RWPE2 (cell line): Measurements from ENCODE around the gene NRL.
A peak's percentile ranks its signal among the peaks of the same experiment; 100 is the strongest.

ENCODE experiments used
- ATAC-seq: fragments of 200-7000 bp; cut with Tn5 transposase; 3 replicates; pipeline ENCODE4 v1.9.1; 2021; ENCODE audit warnings: low read depth
- DNase-seq: peaks from one replicate; pipeline ENCODE4 v3.0.0-alpha.2; 2020; ENCODE audit warnings: low spot score
- H3K27ac ChIP-seq: fragments of 450-650 bp; 2 replicates; pipeline ENCODE4 v1.5.1; 2017; ENCODE audit warnings: mild to moderate bottlenecking; ENCODE audit not compliant: poor library complexity, severe bottlenecking
- H3K27me3 ChIP-seq: fragments of 250-450 bp; sonication (Bioruptor Pico); 2 replicates; pipeline ENCODE4 v1.5.1; 2021; ENCODE audit warnings: mild to moderate bottlenecking, moderate library complexity; ENCODE audit not compliant: insufficient read depth, poor library complexity, severe bottlenecking
- H3K36me3 ChIP-seq: fragments of 250-450 bp; sonication (Bioruptor Pico); 2 replicates; pipeline ENCODE4 v1.5.1; 2020; ENCODE audit warnings: low read depth, mild to moderate bottlenecking, moderate library complexity
- H3K4me1 ChIP-seq: fragments of 250-450 bp; sonication (Bioruptor Pico); 2 replicates; pipeline ENCODE4 v1.5.1; 2021; ENCODE audit warnings: mild to moderate bottlenecking, moderate library complexity; ENCODE audit not compliant: insufficient read depth, poor library complexity, severe bottlenecking
- H3K4me3 ChIP-seq: fragments of 250-450 bp; sonication (Bioruptor Pico); 2 replicates; pipeline ENCODE4 v1.5.1; 2021; ENCODE audit warnings: mild to moderate bottlenecking, moderate library complexity; ENCODE audit not compliant: severe bottlenecking
- H3K9me3 ChIP-seq: fragments of 250-450 bp; sonication (Bioruptor Pico); 2 replicates; pipeline ENCODE4 v1.5.1; 2021; ENCODE audit warnings: mild to moderate bottlenecking, moderate library complexity; ENCODE audit not compliant: severe bottlenecking
- CTCF ChIP-seq: fragments of 450-650 bp; IDR thresholded peaks from one replicate; pipeline ENCODE4 v1.5.1; 2017; ENCODE audit warnings: mild to moderate bottlenecking, moderate library complexity; ENCODE audit not compliant: poor library complexity, severe bottlenecking

Gene NRL

GRCh38 chr14:24094841-24095270, 19.9 kb downstream of the NRL start:
- no peaks in the 10 kb centered on the region for H3K9me3 ChIP-seq
- peaks cover 43% of the 10 kb centered on the region for H3K36me3 ChIP-seq
- H3K4me3 ChIP-seq = peak overlapping the region; percentile 88
- peak overlapping the region; percentile 55 for H3K27ac ChIP-seq
- peaks cover 15% of the 10 kb centered on the region for H3K4me1 ChIP-seq
- no peaks in the 10 kb centered on the region for H3K27me3 ChIP-seq
- ATAC-seq (no peak; the same call in 2 of the 3 replicates), DNase-seq (no peak)
- no peak for TF ChIP-seq CTCF

- Histone ChIP-seq H3K4me1 (peaks cover 15% of the 10 kb centered on the region), H3K36me3 (peaks cover 36% of the 10 kb centered on the region), H3K27ac (peak within 1 kb of the TSS; percentile 55), H3K4me3 (peak within 1 kb of the TSS; percentile 88), H3K27me3 (no peaks in the 10 kb centered on the region), H3K9me3 (no peaks in the 10 kb centered on the region)
- ATAC-seq = peak; percentile 91
- peak; percentile 99 for DNase-seq
- TF ChIP-seq CTCF = no peak
Measured at GRCh38 chr14:24093901-24094840, 20.6 kb downstream of the NRL start, which contains the start of gene PCK2. TSS of gene PCK2 (plus strand) at chr14:24094311. CDS start at chr14:24094406, 95 bp downstream.

- TF ChIP-seq CTCF = no peak
- Histone ChIP-seq H3K4me1 (peaks cover 15% of the 10 kb centered on the region), H3K9me3 (no peaks in the 10 kb centered on the region), H3K36me3 (peaks cover 28% of the 10 kb centered on the region), H3K27ac (peak overlapping the region; percentile 55), H3K27me3 (no peaks in the 10 kb centered on the region), H3K4me3 (no peak overlapping the region)
- DNase-seq = no peak
- ATAC-seq = no peak
Measured at GRCh38 chr14:24093207-24093900, 21.4 kb downstream of the NRL start.

GRCh38 chr14:24092505-24093206, 22.1 kb downstream of the NRL start:
- Histone ChIP-seq H3K4me1 (peaks cover 15% of the 10 kb centered on the region), H3K27ac (no peak overlapping the region), H3K4me3 (no peak overlapping the region), H3K36me3 (peaks cover 21% of the 10 kb centered on the region), H3K9me3 (no peaks in the 10 kb centered on the region), H3K27me3 (no peaks in the 10 kb centered on the region)
- ATAC-seq = no peak
- TF ChIP-seq CTCF = no peak
- DNase-seq = no peak
